Measurements from ENCODE around the gene PVRIG. TPM values are rescaled to one million over a fixed set of nuclear protein-coding genes. Genes with fewer than 3 reads are reported as not detected.

Gene PVRIG
- total RNA-seq, result not detected in 2 replicates

DNA sequence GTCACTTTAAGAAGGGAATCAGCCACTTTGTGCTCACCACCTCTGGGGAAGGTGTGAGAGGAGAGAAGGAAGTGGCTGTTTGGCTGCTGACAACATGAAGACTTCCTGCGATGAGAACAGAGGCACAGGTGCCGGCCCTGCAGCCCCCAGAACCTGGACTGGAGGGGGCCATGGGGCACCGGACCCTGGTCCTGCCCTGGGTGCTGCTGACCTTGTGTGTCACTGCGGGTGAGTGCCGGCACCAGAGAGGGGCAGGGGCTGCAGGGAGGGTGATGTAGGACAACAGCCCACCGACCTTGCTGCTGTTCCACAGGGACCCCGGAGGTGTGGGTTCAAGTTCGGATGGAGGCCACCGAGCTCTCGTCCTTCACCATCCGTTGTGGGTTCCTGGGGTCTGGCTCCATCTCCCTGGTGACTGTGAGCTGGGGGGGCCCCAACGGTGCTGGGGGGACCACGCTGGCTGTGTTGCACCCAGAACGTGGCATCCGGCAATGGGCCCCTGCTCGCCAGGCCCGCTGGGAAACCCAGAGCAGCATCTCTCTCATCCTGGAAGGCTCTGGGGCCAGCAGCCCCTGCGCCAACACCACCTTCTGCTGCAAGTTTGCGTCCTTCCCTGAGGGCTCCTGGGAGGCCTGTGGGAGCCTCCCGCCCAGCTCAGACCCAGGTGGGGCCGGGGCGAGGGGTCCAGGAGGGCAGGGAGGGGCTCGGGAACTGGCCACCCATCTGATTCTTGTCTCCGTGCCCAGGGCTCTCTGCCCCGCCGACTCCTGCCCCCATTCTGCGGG is at the start of gene PVRIG:
PVRIG (plus strand) TSS at position 149 of the 785 bp plus-strand sequence; CDS start at position 171, 22 bp downstream.

DNA sequence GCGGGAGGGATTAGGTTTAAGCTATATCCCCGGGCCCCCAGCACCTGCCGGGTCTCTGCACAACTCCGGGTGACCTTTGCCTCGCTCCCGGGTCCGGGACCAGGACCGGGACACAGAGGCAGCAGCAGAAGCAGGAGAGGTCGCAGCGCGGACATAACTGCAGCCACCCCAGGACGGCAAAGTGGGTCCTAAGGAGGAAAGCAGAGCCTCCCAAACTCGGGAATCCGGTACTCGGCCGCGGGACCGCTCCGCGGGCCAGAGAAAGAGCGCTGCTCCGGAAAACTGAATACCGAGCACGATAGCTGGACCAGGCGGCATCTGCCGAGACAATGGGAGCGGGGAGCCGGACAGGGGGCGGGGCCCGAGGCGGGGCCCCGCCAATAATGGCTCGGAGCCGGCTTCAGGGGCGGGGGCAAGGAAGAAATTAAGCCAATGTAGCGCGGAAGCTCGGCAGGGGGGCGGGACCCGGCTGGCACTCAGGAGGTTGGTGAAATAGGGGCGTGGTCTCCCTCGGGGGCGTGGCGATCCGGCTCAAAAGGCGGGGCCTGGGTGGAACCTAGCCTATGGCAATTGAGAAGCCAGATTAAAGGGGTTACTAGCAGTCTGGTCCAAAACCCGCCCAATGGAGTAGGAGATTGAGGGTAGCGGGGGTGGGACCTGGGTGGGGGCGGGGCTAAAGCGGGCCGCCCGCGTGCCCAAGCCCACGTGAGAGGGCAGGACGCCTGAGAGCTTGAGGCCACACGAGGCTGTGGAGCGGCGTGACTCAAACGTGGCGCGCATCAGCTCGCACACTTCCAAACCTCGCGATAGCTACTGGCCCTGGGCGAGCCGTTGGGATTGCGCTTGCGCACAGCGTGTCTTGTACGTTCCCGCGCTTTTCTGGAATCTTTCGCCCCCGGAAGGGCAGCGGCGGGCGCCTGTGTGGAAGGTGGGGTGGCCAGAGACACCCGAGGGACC is 42.4 kb upstream of the PVRIG start, which contains the start of the genes GPC2 and STAG3:
GPC2 (minus strand) TSS at position 337 of the 957 bp plus-strand sequence; CDS start at position 155, 182 bp downstream.
STAG3 (plus strand) TSS at position 874 of the 957 bp plus-strand sequence. CDS start 2,639 bp downstream, outside the sequence.

Other genes starting within 250 kb of the PVRIG start
- gene AZGP1, start 243.9 kb upstream of the PVRIG start, total RNA-seq, result 0.21 TPM in 1 of 2 replicates, not detected in the other
- gene ZKSCAN1, start 204.4 kb upstream of the PVRIG start, total RNA-seq, result 13.6 and 19.1 TPM in 2 replicates
- gene ZSCAN21, start 170.2 kb upstream of the PVRIG start, total RNA-seq, result 7.9 and 11.6 TPM in 2 replicates
- 11.8 and 17.4 TPM in 2 replicates for gene ZNF3, start 138.2 kb upstream of the PVRIG start, total RNA-seq
- gene COPS6, start 131.0 kb upstream of the PVRIG start, total RNA-seq, result 46.7 and 56.3 TPM in 2 replicates
- 121 and 137 TPM in 2 replicates for gene MCM7, start 118.6 kb upstream of the PVRIG start, total RNA-seq
- 16.7 and 19.3 TPM in 2 replicates for gene AP4M1, start 118.3 kb upstream of the PVRIG start, total RNA-seq
- 35.9 and 36.7 TPM in 2 replicates for gene TAF6, start 100.6 kb upstream of the PVRIG start, total RNA-seq
- 4.8 and 7.4 TPM in 2 replicates for gene CNPY4, start 100.3 kb upstream of the PVRIG start, total RNA-seq
- 2.1 and 2.6 TPM in 2 replicates for gene MBLAC1, start 93.0 kb upstream of the PVRIG start, total RNA-seq
- gene LAMTOR4, start 71.0 kb upstream of the PVRIG start, total RNA-seq, result 201 and 230 TPM in 2 replicates
- 12.1 and 14.2 TPM in 2 replicates for gene TRAPPC14, start 61.2 kb upstream of the PVRIG start, total RNA-seq
- 2.4 and 2.7 TPM in 2 replicates for gene GAL3ST4, start 51.3 kb upstream of the PVRIG start, total RNA-seq
- 1.9 and 2.5 TPM in 2 replicates for gene GPC2, start 42.6 kb upstream of the PVRIG start, total RNA-seq
- 0.07 and 0.14 TPM in 2 replicates for gene STAG3, start 42.0 kb upstream of the PVRIG start, total RNA-seq
- not detected in 2 replicates for gene SPDYE3, start 87.8 kb downstream of the PVRIG start, total RNA-seq
- 9.0 and 10.6 TPM in 2 replicates for gene PILRB, start 138.2 kb downstream of the PVRIG start, total RNA-seq
- gene PILRA, start 153.5 kb downstream of the PVRIG start, total RNA-seq, result not detected in 2 replicates
- gene ZCWPW1, start 208.8 kb downstream of the PVRIG start, total RNA-seq, result 2.5 and 6.3 TPM in 2 replicates
- 15.7 and 21.0 TPM in 2 replicates for gene MEPCE, start 209.9 kb downstream of the PVRIG start, total RNA-seq
- gene PPP1R35, start 216.5 kb downstream of the PVRIG start, total RNA-seq, result 35.0 and 37.2 TPM in 2 replicates
- 0.14 TPM in 1 of 2 replicates, not detected in the other for gene SPACDR, start 244.3 kb downstream of the PVRIG start, total RNA-seq